ENCODE data around the gene PARP12.

The PARP12 gene

DNA sequence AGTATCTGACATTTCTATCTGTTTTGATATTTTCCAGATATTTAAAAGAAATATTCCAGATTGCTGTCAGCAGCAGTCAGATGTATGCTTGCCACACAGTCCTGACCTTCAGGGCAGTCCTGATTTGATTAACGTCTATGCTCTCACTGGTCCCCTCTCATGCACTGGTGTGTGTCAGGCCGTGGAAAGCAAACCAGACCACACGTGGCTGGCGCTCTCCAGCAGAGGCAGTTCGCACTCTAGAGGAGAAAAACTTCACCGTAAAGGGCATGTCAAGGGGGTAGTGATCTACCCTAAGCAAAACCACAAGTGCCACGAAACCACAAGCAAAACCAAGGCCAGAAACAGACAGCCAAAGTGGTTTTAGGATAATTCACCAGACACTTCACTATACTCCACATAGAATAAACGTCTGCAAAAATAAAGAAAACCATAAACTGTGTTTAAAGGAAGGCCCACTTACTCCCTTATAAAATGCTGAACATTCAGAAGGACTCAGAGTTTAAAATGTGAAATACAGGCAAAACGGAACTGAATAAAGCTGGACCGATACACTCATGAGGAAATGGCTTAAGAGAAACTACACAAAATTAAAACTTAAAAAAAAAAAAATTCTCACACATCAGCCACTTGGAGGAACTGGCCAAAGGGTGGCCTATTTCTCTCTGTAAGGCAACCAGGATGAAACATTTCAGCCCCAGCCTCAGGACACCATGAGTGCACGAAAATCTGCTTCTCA is 26.4 kb downstream of the PARP12 start:
- H3K36me3 Mint-ChIP-seq (ENCODE audit: low read depth), result no peaks in the 10 kb centered on the region
- no peak overlapping the region for H3K27ac Mint-ChIP-seq
- H3K4me3 Mint-ChIP-seq, result no peak overlapping the region
- peaks cover 7% of the 10 kb centered on the region for H3K27me3 Mint-ChIP-seq (ENCODE audit: low read depth)
- TF ChIP-seq, protein P1, sequence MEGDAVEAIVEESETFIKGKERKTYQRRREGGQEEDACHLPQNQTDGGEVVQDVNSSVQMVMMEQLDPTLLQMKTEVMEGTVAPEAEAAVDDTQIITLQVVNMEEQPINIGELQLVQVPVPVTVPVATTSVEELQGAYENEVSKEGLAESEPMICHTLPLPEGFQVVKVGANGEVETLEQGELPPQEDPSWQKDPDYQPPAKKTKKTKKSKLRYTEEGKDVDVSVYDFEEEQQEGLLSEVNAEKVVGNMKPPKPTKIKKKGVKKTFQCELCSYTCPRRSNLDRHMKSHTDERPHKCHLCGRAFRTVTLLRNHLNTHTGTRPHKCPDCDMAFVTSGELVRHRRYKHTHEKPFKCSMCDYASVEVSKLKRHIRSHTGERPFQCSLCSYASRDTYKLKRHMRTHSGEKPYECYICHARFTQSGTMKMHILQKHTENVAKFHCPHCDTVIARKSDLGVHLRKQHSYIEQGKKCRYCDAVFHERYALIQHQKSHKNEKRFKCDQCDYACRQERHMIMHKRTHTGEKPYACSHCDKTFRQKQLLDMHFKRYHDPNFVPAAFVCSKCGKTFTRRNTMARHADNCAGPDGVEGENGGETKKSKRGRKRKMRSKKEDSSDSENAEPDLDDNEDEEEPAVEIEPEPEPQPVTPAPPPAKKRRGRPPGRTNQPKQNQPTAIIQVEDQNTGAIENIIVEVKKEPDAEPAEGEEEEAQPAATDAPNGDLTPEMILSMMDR (IDR thresholded peaks at IDR 0.05; ENCODE audit: unreplicated experiment in 3 of 3), result no peak
- peaks cover 10% of the 10 kb centered on the region for H3K4me1 Mint-ChIP-seq
- H3K9me3 Mint-ChIP-seq, result no peaks in the 10 kb centered on the region

DNA sequence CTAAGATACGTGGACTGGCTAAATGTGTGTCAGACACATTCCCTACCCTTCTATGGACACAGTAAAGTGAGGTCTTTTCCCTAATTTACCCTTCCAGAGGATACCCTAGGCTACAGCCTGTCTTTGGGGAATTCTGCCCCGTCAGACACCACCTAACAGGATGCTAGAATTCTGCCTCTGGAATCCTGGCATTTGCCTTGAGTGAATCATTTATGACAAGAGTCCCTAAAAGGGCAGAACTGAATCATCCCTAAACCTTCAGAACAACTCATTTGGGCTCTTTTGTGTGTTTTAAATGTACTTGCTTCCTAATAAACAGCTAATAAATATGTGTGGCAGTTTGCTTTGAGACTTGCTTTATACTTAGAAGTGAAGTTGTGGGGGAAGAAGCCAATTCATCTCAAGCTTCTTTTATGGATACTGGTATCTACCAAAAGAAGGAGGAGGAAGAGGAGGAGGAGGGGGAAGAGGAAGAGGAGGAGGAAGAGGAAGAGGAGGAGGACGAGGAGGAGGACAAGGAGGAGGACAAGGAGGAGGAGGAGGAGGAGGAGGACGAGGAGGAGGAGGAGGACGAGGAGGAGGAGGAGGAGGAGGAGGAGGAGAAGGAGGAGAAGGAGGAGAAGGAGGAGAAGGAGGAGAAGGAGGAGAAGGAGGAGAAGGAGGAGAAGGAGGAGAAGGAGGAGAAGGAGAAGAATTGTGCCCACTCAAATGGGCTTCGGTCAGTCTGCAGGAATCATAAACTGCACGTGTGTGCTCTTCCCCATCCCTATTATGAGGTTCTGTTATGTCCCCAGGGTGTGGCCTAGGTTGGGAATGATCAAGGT is 27.1 kb downstream of the PARP12 start:
- H3K36me3 Mint-ChIP-seq (ENCODE audit: low read depth), result no peaks in the 10 kb centered on the region
- H3K9me3 Mint-ChIP-seq, result no peaks in the 10 kb centered on the region
- H3K4me3 Mint-ChIP-seq, result no peak overlapping the region
- TF ChIP-seq, protein P1 (IDR thresholded peaks at IDR 0.05; ENCODE audit: unreplicated experiment in 3 of 3), result no peak
- H3K27ac Mint-ChIP-seq, result no peak overlapping the region
- H3K27me3 Mint-ChIP-seq (ENCODE audit: low read depth), result peaks cover 7% of the 10 kb centered on the region
- H3K4me1 Mint-ChIP-seq, result peaks cover 7% of the 10 kb centered on the region

DNA sequence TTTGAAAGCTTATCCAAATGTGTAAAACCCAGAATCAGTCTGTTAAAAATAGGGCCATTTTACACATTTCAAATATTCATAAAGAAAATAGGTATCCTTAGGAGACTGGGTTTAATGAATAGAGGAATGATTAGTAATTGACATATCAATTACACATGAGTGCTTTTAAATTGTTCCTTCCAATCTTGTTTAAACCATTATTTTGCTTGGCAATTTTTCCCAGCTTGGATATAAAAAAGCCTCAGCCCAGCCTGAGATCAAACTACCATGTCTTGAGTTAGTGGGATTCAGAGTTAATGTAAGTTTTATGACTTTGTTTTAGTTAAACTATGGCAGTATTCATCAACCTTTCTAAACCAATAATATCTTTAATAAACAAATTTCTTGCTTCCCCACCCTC is 28.3 kb downstream of the PARP12 start:
- Mint-ChIP-seq H3K9me3 (no peaks in the 10 kb centered on the region), H3K4me1 (peaks cover 7% of the 10 kb centered on the region), H3K27me3 (ENCODE audit: low read depth) (peaks cover 4% of the 10 kb centered on the region), H3K27ac (no peak overlapping the region), H3K4me3 (no peak overlapping the region), H3K36me3 (ENCODE audit: low read depth) (no peaks in the 10 kb centered on the region)
- TF ChIP-seq, protein P1 (IDR thresholded peaks at IDR 0.05; ENCODE audit: unreplicated experiment in 3 of 3), result no peak

DNA sequence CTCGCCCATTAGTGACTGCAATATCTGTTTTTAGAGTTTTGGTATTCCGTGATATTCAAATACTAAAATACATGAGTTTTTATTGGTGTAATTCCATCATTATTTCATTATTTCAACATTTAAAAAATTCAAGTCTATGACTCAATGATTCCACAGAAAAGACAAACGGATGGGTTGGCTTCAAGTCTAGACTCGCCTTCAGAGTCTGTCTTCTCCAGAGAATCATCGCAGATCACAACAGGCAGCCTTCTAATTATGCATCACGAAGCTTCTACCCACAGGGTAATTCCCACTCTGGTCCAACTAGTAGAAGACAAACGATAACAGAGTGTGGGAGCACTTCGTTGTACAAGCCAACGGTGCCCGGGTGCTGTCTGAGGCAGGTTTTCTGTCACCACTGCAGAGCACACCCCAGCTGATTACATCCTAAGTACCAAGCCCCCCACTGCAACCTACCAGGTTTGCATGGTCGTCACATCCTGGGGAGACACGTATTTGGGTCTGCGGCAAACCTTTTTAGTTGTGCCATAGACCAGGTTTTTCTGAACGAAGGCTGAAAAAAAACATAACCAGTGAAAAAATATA is 28.9 kb downstream of the PARP12 start:
- TF ChIP-seq, protein P1 (IDR thresholded peaks at IDR 0.05; ENCODE audit: unreplicated experiment in 3 of 3), result no peak
- Mint-ChIP-seq H3K9me3 (no peaks in the 10 kb centered on the region), H3K4me1 (peaks cover 2% of the 10 kb centered on the region), H3K27me3 (ENCODE audit: low read depth) (no peaks in the 10 kb centered on the region), H3K4me3 (no peak overlapping the region), H3K27ac (no peak overlapping the region), H3K36me3 (ENCODE audit: low read depth) (no peaks in the 10 kb centered on the region)

DNA sequence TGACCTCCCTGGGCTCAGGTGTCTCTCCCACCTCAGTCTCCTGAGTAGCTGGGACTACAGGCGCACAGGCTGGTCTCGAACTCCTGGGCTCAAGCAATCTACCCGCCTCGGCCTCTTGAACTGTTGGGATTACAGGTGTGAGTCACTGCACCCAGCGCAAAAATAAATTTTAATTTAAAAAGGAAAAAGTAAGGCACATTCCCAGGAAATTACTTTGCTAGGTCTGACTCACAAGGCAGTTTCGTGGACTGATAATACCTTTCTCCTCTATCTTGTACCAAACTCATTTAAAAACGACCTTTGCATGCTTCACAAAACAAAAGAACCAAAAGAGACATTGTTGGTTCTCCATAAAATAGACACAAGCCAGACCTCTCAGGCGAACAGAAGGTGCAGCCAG is 29.7 kb downstream of the PARP12 start:
- H3K36me3 Mint-ChIP-seq (ENCODE audit: low read depth), result no peaks in the 10 kb centered on the region
- H3K27ac Mint-ChIP-seq, result no peak overlapping the region
- no peak overlapping the region for H3K4me3 Mint-ChIP-seq
- H3K9me3 Mint-ChIP-seq, result no peaks in the 10 kb centered on the region
- no peaks in the 10 kb centered on the region for H3K4me1 Mint-ChIP-seq
- H3K27me3 Mint-ChIP-seq (ENCODE audit: low read depth), result peaks cover 4% of the 10 kb centered on the region
- TF ChIP-seq, protein P1 (IDR thresholded peaks at IDR 0.05; ENCODE audit: unreplicated experiment in 3 of 3), result no peak
